IPS DF 4.7 (cell line): ENCODE measurements around the gene DACT3.

Experiments used
- DNase-seq: peaks from one replicate; pipeline ENCODE4 v3.0.0-alpha.2; 2013; ENCODE audit warnings: low spot score; ENCODE audit errors: extremely low read depth

DACT3 gene

DNA sequence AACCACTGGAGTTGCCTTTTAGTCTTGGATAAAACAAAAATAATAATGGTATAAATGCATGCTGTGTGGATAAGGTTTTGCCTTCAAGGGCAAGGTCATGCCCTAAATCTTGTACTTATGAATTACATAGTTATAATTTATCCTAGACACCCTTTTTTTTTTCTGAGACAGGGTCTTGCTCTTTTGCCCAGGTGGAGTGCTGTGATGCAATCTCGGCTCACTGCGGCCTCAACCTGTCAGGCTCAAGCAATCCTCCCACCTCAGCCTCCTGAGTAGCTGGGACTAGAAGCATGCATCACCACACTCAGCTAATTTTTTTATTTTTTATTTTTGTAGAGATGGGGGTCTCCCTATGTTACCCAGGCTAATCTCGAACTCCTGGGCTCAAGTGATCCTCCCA lies 7.7 kb upstream of the DACT3 start:
- DNase-seq, result no peak

DNA sequence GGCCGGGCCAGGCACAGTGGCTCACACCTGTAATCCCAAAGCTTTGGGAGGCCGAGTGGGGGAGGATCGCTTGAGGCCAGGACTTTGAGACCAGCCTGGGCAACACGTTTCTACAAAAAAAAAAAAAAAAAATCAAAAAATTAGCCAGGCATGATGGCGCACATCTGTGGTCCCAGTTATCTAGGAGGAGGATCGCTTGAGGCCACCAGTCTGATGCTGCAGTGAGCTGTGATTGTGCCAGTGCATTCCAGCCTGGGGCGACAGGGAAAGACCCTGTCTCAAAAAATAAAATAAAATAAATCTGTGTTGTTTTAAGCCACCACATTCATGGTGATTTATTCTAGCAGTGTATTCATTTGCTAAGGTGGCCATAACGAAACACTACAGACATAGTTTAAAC lies 4.1 kb upstream of the DACT3 start:
- DNase-seq, result no peak

DNA sequence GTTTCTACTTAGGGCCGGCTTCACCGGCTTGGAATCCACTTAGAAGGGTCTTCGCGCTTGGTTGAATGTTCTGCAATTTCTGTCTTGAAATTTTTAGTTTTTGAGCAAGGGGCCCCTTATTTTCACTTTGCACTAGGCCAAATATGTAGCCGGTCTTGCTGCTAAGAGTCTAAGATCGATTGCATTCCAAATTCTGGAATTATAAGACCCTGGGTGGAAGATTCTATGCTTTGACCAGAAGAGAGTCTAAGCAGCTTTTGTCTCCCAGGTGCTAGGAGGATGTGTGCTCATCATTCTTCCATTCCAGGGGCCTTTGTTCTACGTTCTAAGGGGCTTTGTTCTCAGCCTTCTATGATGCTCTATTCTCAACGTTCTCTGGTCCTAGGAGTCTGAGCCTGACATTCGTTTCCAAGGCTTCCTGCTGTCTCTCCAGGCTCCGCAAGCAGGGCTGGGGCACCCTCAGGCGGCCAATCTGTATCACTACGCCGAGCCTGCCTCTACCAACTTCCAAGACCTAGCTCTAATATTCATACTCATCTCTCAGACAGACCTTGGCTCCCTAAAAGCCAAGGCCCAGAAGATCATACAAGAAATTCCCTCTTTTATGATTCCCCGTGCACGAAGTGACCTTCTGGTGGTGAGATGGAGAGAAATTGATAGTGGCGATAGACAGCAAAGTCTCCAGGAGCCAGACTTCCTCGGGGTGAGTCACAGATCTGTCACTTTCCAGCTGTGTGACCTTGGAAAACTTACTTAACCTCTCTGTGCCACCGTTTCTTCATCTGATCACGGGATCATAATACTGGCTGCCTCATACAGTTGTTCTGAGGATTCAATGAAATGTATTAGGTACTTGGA lies 982 bp upstream of the DACT3 start:
- DNase-seq, result no peak

DNA sequence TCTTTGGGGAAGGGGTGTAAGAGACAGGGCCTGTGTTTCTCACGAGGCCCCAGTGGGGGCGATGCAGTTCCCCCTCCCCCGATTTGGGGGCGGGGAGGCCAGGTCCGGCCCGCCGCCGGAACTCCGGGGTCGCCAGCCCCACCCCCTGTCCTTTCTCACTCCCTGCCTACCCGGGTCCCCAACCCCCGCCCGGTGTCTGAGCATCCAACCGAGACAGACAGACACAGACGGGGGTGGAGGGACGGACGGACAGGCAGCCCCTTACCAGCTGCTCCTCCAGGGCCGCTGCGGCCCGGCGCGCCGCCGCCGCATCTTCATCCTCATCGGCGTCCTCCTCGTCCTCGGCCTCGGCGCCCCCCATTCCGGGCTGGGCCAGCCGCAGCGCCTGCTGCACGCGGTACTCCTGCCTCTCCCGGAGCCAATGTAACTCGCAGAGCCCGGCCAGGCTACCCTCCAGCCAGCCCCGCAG lies 397 bp downstream of the DACT3 start:
- DNase-seq, result no peak

DNA sequence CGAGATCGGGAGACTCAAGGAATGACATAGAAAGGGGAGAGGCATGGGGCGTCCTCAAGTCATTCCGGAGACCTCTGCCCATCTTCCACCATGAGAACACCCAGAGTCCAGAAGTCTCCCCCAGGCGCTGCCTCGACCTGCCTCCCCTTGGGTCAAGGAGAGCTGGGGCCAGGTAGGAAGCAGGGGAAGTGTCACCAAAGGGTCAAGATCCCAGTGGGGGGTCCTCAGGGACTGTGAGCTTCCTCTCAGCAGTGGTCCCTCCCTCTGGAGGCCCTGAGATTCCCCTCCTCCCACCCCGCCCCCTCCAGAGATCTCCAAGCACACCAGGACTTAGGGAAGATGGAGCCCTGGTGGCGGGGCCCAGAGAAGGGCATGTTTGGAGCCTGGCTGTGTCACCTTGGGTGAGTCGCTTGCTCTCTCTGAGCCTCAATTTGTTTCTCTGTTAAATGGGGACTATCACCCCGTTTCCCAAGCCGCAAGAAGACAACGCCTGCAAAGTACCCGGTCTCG lies 919 bp downstream of the DACT3 start:
- no peak for DNase-seq

DNA sequence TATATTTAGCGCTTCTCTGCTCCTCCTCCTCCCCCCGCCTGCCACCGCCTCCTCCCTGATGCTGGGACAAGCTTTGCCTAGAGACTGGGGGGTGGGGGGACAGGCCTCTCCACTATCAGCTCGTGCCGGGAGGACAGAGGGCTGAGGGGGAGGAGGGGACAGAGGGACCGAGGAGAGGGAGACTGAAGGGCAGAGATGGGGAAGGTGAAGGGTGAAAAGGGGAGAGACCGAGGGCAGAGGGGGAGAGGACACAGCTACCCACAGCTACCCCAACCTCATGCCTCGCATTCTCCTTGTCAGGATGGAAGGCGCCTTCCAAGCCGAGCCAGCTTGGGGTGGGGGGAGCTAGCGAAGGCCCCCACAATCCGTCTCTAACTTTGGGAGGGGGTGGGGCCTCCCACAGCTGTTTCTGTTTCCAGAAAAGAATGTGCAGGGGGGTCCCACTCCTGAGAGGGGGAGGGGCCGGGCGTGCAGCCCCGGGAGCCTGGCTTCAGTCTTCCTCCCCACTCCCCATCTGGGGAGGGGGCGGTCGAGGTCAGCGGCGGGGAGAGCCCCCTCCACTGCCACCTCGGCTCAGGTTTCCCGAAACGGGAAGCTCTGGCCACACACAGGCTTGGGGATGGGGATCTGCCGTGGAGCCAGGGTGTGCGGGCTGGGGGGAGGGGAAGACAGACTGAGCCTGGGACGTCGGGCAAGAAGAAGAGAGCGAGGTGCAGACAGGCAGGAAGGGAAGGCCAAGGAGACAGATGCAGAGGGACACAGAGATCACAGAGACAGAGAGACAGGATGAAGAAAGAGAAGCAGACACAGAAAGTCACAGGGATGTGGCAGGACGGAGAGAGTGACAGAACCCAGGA lies 1.6 kb downstream of the DACT3 start:
- no peak for DNase-seq

DNA sequence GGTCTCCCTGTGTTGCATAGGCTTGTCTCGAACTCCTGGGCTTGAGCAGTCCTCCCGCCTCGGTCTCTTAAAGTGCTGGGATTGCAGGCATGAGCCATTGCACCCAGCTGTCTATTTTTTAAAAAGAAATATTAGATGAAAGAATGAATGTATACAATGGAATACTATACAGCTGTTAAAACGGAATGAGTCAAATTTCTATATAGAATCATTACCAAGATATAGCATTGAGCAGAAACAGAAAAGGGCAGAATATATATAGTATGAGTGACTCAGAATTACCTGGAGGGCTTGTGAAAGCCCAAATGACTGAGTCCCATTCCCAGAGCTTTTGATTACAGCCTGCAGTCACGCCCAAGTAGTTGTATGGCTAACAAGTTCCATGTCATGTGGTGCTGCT lies 4.4 kb downstream of the DACT3 start:
- no peak for DNase-seq

DNA sequence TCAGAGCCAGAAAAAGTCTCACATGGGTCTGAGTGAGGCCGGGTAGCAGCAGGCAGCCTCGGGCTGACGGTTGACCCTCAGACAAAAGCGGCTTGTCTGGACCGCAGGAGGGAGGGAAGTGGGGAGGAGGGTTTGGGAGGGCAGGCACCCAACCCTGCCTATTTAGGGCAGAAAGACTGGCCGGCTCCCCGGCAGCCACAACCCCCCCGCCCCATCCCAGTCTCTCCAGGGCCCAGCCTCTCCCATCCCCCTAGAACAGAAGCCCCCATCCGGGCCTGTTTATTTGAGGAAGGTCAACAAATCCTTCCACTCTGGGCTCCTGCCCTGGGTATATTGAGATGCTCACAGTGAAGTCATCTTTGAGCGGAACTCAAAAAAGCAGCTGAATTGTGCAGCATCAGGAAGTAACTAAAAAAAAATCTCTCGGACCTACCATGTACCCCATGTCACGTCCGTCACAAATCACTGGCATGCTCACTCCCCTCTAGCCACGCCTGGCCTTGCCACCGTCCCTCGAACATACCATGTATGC lies 6.3 kb downstream of the DACT3 start:
- no peak for DNase-seq

DNA sequence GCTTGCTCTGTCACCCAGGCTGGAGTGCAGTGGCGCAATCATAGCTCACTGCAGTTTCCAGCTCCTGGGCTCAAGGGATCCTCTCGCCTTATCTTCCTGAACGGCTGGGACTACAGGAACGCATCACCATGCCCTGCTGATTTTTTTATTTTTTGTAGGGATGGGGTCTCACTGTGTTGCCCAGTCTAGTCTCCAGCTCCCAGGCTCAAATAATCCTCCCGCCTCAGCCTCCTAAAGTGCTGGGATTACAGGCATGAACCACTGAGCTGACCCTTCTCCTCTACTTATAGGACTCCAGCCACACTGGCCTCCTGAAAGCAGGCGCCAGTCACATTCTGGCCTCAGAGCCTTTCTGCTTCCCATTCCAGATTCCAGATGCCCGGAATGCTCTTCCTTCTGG lies 10.5 kb downstream of the DACT3 start:
- no peak for DNase-seq

DNA sequence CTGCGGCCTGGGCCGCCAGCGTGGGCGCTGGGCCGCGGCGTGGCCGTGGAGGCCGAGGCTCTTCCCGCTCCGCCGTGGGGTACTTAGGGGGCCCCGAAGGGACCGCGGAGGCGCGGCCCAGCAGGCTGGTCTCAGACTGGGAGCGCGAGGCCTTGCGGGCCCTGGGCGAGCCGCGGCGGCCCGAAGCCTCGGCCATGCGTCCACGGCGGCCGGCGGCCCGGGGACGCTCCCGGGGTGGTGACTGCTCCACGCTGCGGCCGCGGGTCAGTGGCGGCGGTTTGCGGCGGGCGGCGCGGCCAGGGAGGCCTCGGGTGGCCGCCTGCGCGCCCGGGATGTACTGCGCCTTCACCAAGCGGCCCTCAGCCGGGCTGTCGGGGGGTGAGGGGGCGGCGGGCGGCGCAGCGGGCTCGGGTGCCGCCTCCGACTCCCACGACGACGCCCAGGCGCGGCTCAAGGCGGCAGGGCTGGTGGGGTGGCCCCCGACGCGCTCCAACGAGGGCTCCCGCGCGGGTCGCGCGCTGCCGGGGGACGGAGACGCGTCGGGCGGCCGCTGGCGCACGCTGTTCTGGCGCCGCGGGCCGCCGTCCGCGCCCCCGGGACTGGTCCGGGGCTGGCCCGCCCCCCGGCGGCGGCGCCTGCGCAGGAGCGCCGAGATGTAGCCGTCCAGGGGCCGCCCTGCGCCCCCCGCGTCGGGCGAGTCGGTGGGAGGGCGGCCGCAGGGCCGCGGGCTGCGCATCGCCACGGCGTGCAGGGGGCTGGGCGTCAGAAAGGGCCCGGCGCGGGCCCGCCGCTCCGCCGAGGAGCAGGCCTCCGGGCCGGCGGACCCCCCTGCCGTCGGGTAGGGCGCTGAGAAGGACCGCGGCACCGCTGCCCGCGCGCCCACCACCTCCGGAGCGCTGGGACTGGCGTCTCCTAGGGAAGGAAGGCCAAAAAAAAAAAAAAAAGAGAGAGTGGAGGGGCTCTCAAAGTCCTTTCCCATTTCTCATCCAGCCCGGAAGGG lies 11.7 kb downstream of the DACT3 start:
- no peak for DNase-seq

DNA sequence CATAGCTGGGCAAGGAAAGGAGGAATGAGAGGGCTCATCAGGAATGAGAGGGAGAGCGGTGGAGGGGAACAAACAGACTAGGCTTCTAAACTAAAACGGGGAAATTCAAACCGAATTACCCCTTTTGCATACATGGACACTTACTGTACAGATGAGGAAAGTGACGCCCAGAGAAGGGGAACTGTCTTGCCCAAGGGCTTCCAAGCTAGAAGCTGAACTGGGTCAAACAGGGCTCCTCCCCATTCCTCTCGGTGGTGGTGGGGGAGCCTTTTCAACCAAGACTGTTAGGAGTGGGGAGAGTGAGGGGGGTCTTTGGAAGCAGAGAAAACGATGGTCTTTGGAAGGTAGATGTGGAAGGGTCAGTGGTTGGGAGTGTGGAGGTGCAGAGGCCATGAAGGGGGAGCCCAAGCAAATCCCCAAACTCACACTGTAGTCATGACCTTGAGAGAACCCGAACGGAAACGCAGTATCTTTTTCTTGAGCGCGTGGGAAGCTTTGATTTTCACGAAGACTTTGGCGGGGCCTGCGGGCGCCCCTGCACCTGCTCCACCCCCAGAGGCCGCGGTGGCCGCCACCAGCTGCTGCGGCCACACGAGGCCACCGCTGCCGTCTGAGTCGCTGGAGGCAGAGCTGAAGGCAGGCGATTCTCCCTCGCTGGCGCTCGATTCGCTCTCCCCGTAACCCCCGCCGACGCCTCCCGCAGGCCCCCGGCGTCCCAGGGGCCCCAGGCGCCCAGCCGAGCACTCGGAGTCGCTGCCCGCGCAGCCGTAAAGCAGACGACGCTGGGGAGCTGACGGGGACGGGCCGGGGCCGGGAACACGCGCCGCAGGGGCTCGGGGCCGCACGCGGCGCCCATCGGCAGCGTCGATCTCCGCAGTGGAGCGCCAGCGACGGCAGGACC lies 12.7 kb downstream of the DACT3 start:
- no peak for DNase-seq

DNA sequence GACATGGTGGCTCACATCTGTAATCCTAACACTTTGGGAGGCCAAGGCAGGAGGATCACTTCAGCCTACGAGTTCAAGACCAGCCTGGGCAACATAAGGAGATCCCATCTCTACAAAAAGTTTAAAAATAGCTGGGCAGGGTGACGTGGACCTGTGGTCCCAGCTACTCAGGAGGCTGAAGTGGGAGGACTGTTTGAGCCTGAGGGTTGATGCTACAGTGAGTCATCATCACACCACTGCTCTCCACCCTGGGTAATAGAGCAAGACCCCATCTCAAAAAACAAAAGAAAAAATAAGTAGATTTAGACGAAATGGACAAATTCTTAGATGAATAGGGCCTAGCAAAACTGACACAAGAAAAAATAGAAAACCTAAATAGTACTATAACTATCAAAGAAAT lies 14.6 kb downstream of the DACT3 start:
- no peak for DNase-seq

DNA sequence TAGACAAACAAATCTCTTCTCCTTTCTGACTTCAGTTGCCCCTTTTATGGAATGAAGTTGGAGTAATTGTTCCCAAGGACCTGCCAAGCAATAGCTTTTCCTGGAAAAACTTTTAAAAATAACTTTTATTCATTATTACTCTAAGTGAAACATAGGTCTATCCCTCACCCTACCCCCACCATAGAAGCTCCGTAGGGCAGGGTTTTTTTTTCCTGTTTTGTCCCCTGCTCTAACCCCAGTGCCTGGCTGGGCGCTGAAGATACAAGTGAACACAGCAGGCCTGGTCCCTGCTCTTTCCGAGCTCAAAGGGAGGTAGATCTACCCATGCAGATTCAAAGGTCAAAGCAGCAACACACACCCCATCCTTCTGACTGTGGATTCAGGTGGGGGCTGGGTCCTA lies 16.3 kb downstream of the DACT3 start:
- no peak for DNase-seq

DNA sequence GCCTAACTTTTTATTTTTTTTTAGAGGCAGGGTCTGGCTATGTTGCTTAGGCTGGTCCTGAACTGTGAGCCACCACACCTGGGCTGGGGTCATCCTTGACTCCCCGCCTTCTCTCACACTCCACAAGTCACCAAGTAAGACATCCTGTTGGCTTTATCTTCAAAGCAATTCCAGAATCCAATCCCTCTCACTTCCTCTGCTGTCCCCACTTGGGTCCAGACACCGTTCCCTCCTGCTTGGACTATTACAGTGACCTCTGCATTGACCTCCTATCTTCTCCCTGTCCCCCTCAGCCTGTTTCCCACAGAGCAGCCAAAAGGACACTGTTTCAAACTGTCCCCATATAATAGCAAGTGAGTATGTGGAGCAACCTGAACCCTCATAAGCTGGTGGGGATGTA lies 20.3 kb downstream of the DACT3 start:
- no peak for DNase-seq

DNA sequence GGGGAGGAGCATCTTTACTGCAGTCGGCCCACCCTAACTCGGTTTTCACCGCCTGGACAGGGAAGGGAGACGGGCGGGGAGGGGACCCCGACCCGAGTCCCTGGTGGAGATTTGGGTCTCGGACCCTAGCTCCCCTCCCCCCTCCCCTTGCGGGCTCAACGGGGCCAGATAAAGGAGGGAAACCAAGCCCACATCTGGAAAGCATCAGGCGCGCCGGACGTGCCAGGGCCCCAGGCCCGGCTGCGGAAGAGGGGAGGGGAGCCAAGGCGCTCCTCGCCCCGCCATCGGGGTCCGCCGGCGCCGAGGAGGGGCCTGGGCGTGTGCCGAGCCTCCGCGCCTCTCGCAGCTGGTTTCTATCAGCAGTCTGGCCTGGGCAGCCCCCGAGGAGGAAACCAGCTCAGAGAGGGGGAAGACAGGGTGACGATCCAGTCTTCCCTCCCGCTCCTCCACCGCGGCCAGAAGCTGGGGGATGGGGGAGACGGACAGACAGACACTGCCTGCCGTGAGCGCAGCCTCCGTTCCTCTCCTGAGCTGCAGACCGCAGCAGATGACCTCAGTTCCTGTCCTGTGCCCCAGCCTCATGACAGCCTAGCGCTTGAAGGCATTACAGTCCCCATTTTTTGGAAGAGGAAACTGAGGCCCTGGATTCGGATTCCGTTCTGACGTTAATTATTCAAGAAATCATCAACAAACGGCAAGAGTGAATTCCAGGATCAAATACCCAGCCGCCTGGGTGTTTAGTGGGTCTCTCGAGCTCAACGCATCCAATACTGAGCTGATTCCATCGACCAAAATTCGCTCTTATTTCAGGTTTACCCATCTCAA lies 21.4 kb downstream of the DACT3 start:
- no peak for DNase-seq

DNA sequence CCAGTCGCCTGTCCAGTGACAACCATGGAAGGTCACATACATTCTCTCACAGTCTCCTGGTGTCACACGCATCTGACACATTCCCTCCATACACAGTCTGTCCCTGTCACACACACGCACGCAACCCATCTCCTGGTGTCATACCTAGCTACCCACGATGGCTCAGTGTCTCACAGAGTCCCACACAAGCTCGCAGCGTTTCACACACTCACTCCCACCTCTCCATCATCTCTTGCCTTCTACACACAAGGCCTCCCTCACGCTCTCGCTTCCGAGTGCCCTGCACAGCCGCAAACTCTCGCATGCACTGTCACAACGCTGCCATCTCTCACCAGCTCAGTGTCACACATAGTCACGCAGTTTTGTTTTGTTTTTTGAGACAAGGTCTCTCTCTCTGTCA lies 23.8 kb downstream of the DACT3 start:
- DNase-seq, result no peak

DNA sequence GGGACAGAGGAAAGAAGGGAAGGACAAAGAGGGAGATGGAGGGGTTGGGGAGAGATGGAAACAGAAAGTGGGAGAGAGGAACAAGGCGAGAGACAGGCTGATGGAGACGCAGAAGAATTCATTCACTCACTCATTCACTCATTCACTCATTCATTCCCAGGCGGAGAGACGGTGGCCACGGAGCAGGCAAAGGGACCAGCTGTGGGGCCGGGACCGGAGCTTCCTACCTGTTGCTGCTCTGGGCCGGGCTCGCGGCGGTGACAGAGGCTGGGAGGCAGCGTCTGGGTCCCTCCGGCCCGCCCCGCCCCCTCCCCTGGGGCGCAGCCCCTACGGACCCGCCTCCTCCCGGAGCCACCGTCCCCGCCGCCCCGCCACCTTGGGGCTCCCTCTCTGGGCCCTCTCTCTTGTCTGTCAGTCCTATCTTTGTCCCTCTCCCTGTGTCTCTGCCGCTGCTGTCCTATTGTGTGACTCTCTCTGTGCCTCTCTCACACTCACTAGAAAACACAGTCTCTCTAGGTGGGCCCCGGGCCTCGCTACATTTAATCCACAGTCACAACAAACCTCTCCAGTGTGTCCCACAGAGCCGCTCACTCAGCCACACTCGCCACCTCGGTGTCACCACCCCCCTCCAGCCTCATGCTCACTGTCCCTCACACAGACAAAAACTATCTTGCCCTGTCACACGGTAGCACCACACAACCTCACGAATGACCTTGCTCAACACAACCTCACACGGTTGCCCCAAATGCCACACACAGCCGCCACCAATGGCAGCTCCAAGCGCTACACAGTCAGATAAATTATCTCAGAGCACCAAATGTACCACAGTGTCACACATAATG lies 24.8 kb downstream of the DACT3 start, which contains the start of gene GNG8:
GNG8 (minus strand) TSS at position 283 of the 842 bp plus-strand sequence. CDS start 1,520 bp downstream, outside the sequence.
- DNase-seq, result no peak
